ENCODE results near the gene ANXA4. TPM values are rescaled to one million over a fixed set of nuclear protein-coding genes. Genes with fewer than 3 reads are reported as not detected.
A peak's percentile ranks its signal among the peaks of the same experiment; 100 is the strongest.

The ANXA4 gene
- polyA plus RNA-seq, 2 donors: 25.7 to 57.0 TPM

DNA sequence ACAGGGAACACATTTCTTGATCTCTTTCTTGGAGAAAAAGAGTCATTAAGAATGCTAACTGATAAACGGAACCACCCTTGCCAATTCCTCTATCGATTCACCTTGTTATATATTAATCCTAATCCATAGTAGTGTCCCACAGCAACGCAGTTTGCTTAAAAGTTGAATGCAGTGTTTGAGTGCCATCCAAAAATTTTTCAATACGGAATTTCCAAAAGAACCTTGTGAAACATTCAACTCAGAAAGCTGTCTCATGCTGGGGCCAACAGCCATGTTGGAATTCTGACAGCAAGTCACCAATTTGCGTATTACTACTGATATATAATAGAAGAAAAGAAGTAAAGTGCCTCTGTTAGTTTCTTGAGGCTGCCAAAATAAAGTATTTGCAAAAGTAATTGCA is 42.3 kb downstream of the ANXA4 start:
- Histone ChIP-seq H3K27ac (ENCODE audit: low read depth in 2 of 2, low read length in 1 of 2) (no peak overlapping the region), H3K4me1 (ENCODE audit: control insufficient read depth in 2 of 2, insufficient read depth in 2 of 2, low read length in 1 of 2) (no peaks in the 10 kb centered on the region), H3K27me3 (ENCODE audit: control insufficient read depth in 1 of 2, insufficient read depth in 2 of 2, low read length in 2 of 2) (no peaks in the 10 kb centered on the region), H3K36me3 (ENCODE audit: control insufficient read depth in 2 of 2, insufficient read depth in 2 of 2, low read length in 1 of 2) (peaks cover 0 to 7% of the 10 kb centered on the region in 2 donors), H3K9me3 (ENCODE audit: control insufficient read depth in 2 of 2, insufficient read depth in 1 of 2, low read depth in 1 of 2, low read length in 1 of 2) (no peaks in the 10 kb centered on the region), H3K4me3 (ENCODE audit: low read depth in 1 of 2, low read length in 2 of 2) (no peak overlapping the region)
- 78 to 92% methylated on average over 5 of the region's 5 CpGs for WGBS, 2 donors

DNA sequence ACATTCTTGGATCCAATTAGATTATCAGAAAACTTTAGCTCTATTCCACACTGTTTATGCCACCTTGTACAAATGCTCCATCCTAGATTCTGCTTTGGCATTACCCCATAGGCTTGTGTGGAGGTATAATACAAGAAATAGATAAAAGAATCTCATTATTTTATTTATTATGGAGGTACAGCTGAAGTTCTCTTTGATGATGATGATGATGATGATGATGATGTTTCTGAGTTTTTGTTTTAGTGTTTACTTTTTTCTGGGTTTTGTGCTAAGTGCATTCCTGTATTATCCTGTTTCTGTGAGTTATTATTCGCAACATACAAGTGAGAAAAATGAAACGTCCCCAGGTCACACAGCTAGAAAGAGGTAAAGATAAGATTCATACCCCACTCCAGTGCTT is 43.4 kb downstream of the ANXA4 start:
- H3K27ac ChIP-seq (ENCODE audit: low read depth in 2 of 2, low read length in 1 of 2): no peak overlapping the region
- no peaks in the 10 kb centered on the region for H3K27me3 ChIP-seq (ENCODE audit: control insufficient read depth in 1 of 2, insufficient read depth in 2 of 2, low read length in 2 of 2)
- H3K36me3 ChIP-seq (ENCODE audit: control insufficient read depth in 2 of 2, insufficient read depth in 2 of 2, low read length in 1 of 2): peaks cover 0 to 8% of the 10 kb centered on the region in 2 donors
- no peaks in the 10 kb centered on the region for H3K4me1 ChIP-seq (ENCODE audit: control insufficient read depth in 2 of 2, insufficient read depth in 2 of 2, low read length in 1 of 2)
- no peak overlapping the region for H3K4me3 ChIP-seq (ENCODE audit: low read depth in 1 of 2, low read length in 2 of 2)
- H3K9me3 ChIP-seq (ENCODE audit: control insufficient read depth in 2 of 2, insufficient read depth in 1 of 2, low read depth in 1 of 2, low read length in 1 of 2): no peaks in the 10 kb centered on the region
- WGBS, 2 donors: 93 to 95% methylated on average over 2 of the region's 2 CpGs

DNA sequence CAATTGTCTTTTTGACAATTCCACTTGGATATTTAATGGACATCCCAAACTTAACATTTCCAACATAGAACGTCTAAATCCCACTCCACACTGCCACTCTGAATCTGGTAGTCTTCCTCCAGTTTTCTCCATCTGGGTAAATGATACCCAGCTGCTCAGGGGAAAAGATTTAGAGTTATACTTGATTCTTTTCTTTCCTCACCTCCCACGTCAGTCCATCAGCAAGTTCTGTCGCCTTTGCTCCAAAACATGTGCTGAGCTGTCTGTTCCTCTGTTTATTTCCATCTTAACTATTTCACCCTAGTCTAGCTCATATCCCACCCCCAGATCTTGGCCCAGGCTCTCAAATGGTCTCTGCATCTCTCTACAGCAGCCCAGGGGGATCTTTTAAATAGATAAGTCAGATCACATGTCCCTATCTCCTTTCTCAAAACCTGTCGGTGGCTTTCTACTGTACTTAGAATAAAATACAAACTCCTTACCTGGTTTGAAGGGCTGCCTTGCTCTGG is 44.2 kb downstream of the ANXA4 start:
- Histone ChIP-seq H3K4me3 (ENCODE audit: low read depth in 1 of 2, low read length in 2 of 2) (no peak overlapping the region), H3K36me3 (ENCODE audit: control insufficient read depth in 2 of 2, insufficient read depth in 2 of 2, low read length in 1 of 2) (peaks cover 0 to 8% of the 10 kb centered on the region in 2 donors), H3K4me1 (ENCODE audit: control insufficient read depth in 2 of 2, insufficient read depth in 2 of 2, low read length in 1 of 2) (no peaks in the 10 kb centered on the region), H3K27ac (ENCODE audit: low read depth in 2 of 2, low read length in 1 of 2) (no peak overlapping the region), H3K27me3 (ENCODE audit: control insufficient read depth in 1 of 2, insufficient read depth in 2 of 2, low read length in 2 of 2) (no peaks in the 10 kb centered on the region), H3K9me3 (ENCODE audit: control insufficient read depth in 2 of 2, insufficient read depth in 1 of 2, low read depth in 1 of 2, low read length in 1 of 2) (no peaks in the 10 kb centered on the region)
- 84 to 88% methylated on average over 4 of the region's 4 CpGs for WGBS, 2 donors

DNA sequence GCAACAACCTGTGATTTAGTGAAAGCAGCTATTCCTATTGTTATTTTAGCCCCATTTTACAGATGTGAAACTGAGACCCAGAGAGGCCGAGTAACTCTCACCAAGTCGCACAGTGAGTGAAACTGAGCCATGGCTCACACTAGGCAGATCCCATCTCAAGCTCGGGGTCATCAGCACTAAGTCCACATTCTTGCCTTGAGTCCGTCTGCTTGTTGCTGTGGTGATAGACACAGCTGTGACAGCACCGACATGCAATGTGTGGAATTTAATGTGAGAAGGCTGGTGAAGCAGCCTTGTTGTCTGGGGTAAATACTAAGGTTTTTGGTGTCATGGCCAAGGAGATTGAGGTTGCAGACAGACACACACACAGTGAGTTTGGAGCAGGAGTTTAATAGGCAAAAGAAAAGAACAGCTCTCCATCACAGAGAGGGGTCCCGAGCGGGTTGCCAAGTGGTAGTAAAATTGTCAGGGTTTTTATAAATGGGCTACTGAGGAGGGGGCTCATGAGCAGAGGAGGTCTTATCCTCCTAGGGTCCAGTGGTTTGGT is 47.3 kb downstream of the ANXA4 start:
- no peaks in the 10 kb centered on the region for H3K27me3 ChIP-seq (ENCODE audit: control insufficient read depth in 1 of 2, insufficient read depth in 2 of 2, low read length in 2 of 2)
- H3K9me3 ChIP-seq (ENCODE audit: control insufficient read depth in 2 of 2, insufficient read depth in 1 of 2, low read depth in 1 of 2, low read length in 1 of 2): no peaks in the 10 kb centered on the region
- H3K4me3 ChIP-seq (ENCODE audit: low read depth in 1 of 2, low read length in 2 of 2): no peak overlapping the region
- no peaks in the 10 kb centered on the region for H3K4me1 ChIP-seq (ENCODE audit: control insufficient read depth in 2 of 2, insufficient read depth in 2 of 2, low read length in 1 of 2)
- peaks cover 0 to 12% of the 10 kb centered on the region in 2 donors for H3K36me3 ChIP-seq (ENCODE audit: control insufficient read depth in 2 of 2, insufficient read depth in 2 of 2, low read length in 1 of 2)
- WGBS, 2 donors: 71 to 83% methylated on average over 7 of the region's 7 CpGs
- no peak overlapping the region for H3K27ac ChIP-seq (ENCODE audit: low read depth in 2 of 2, low read length in 1 of 2)

DNA sequence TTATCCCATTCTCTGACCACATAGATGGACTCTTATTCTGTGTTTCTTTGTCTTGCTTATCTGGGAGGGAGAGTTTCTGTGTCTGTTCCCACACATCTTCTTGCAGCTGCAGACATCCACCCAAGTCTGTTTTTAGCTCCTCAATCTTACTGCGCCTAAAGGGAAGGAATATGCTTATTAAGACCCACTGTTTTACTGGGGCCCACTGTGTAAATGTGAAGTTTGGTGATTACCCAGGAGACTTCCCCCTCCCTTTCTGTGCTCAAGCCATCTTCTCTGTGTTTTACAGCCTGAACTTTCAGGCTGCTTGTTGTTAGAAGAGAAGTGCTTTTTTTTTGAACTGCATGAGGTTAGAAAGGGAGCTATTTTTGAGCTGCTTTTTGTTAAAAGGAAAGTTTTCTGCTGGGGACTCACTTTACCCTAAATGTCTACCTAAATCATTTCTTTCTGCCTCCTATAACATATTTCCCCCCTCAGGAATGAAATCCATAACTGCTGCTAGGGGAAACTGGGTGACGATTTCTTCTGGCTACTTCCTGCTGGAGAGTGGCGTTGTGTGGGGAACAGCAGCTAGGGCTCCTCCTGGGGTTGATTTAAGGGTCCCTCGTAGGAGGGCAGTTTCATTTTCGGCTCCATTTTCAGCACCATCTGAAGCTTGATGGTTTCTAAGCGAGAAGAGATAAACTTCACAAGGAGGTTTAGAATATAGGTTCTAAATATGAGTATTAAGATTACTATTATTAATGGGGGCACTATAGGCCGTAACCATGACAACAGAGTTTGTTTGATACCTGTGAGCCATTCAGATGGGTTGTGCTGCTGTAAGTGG is 48.1 kb downstream of the ANXA4 start:
- Histone ChIP-seq H3K9me3 (ENCODE audit: control insufficient read depth in 2 of 2, insufficient read depth in 1 of 2, low read depth in 1 of 2, low read length in 1 of 2) (no peaks in the 10 kb centered on the region), H3K4me1 (ENCODE audit: control insufficient read depth in 2 of 2, insufficient read depth in 2 of 2, low read length in 1 of 2) (no peaks in the 10 kb centered on the region), H3K27ac (ENCODE audit: low read depth in 2 of 2, low read length in 1 of 2) (peak overlapping the region in 1 of 2 donors; percentile 15), H3K4me3 (ENCODE audit: low read depth in 1 of 2, low read length in 2 of 2) (no peak overlapping the region), H3K27me3 (ENCODE audit: control insufficient read depth in 1 of 2, insufficient read depth in 2 of 2, low read length in 2 of 2) (no peaks in the 10 kb centered on the region), H3K36me3 (ENCODE audit: control insufficient read depth in 2 of 2, insufficient read depth in 2 of 2, low read length in 1 of 2) (peaks cover 0 to 12% of the 10 kb centered on the region in 2 donors)
- 63 to 64% methylated on average over 7 of the region's 7 CpGs for WGBS, 2 donors

DNA sequence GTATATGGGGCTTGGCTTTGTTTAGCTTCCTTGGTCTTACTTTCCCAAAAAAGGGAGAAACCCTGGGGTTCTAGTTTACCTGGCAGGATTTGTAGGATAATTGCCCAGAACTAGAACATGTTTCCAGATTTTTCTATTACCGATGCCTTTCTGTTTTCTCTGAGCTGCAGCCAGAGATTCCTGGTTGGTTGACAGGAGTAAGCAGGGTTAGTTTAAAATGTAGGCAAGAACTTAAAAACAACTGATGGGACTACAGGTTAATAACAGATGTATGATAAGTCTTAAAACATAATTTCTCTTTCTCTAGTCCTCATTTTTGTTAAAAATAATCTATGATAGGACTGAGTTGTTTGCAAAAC is 48.6 kb downstream of the ANXA4 start:
- H3K4me3 ChIP-seq (ENCODE audit: low read depth in 1 of 2, low read length in 2 of 2): no peak overlapping the region
- peaks cover 0 to 12% of the 10 kb centered on the region in 2 donors for H3K36me3 ChIP-seq (ENCODE audit: control insufficient read depth in 2 of 2, insufficient read depth in 2 of 2, low read length in 1 of 2)
- no peaks in the 10 kb centered on the region for H3K4me1 ChIP-seq (ENCODE audit: control insufficient read depth in 2 of 2, insufficient read depth in 2 of 2, low read length in 1 of 2)
- H3K9me3 ChIP-seq (ENCODE audit: control insufficient read depth in 2 of 2, insufficient read depth in 1 of 2, low read depth in 1 of 2, low read length in 1 of 2): no peaks in the 10 kb centered on the region
- no peaks in the 10 kb centered on the region for H3K27me3 ChIP-seq (ENCODE audit: control insufficient read depth in 1 of 2, insufficient read depth in 2 of 2, low read length in 2 of 2)
- WGBS, 2 donors: 36 to 42% methylated on average over 1 of the region's 1 CpG
- H3K27ac ChIP-seq (ENCODE audit: low read depth in 2 of 2, low read length in 1 of 2): peak overlapping the region in 1 of 2 donors; percentile 15

DNA sequence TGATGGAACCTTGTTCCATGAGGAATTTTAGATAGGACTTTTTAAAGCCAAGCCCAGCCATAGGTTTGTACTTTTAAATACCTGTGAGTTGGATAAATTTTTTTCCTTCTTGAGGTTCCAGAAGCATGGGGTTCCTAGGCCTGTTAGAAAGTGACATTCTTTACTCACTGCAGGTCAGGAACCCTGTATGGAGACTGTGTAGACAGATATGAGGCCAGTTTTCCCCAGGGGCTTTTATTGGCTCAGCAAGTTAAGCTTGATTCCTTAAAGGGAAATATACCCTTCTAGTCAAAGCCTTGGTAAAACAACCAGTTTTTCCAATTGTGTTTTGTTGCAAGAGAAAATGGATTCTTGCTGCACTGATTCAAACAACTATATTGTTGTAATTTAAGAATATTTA is 49.1 kb downstream of the ANXA4 start:
- no peaks in the 10 kb centered on the region for H3K9me3 ChIP-seq (ENCODE audit: control insufficient read depth in 2 of 2, insufficient read depth in 1 of 2, low read depth in 1 of 2, low read length in 1 of 2)
- H3K36me3 ChIP-seq (ENCODE audit: control insufficient read depth in 2 of 2, insufficient read depth in 2 of 2, low read length in 1 of 2): peaks cover 0 to 12% of the 10 kb centered on the region in 2 donors
- no peaks in the 10 kb centered on the region for H3K4me1 ChIP-seq (ENCODE audit: control insufficient read depth in 2 of 2, insufficient read depth in 2 of 2, low read length in 1 of 2)
- no peaks in the 10 kb centered on the region for H3K27me3 ChIP-seq (ENCODE audit: control insufficient read depth in 1 of 2, insufficient read depth in 2 of 2, low read length in 2 of 2)
- H3K27ac ChIP-seq (ENCODE audit: low read depth in 2 of 2, low read length in 1 of 2): no peak overlapping the region
- H3K4me3 ChIP-seq (ENCODE audit: low read depth in 1 of 2, low read length in 2 of 2): no peak overlapping the region

DNA sequence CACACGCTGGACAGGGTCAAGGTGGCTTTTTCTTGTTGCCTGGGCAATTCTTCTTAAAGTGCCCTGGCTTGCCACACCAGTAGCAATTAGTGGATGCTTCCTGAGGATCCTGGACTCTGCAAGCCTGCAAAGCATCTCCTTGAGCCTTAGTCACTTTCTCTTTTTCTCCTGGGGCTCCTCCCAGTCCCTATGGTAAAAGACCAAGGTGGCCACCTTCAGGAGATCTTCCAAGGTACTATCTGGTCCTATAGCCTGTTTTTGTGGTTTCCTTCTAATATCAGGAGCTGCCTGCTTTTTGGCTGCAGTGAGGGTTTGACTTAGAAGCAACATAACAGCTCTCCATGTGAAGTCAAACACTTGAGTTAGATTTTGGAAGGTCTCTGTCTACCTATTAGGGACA is 54.2 kb downstream of the ANXA4 start:
- Histone ChIP-seq H3K9me3 (ENCODE audit: control insufficient read depth in 2 of 2, insufficient read depth in 1 of 2, low read depth in 1 of 2, low read length in 1 of 2) (no peaks in the 10 kb centered on the region), H3K4me3 (ENCODE audit: low read depth in 1 of 2, low read length in 2 of 2) (no peak overlapping the region), H3K27me3 (ENCODE audit: control insufficient read depth in 1 of 2, insufficient read depth in 2 of 2, low read length in 2 of 2) (no peaks in the 10 kb centered on the region), H3K36me3 (ENCODE audit: control insufficient read depth in 2 of 2, insufficient read depth in 2 of 2, low read length in 1 of 2) (peaks cover 0 to 4% of the 10 kb centered on the region in 2 donors), H3K4me1 (ENCODE audit: control insufficient read depth in 2 of 2, insufficient read depth in 2 of 2, low read length in 1 of 2) (peaks cover 0 to 2% of the 10 kb centered on the region in 2 donors), H3K27ac (ENCODE audit: low read depth in 2 of 2, low read length in 1 of 2) (no peak overlapping the region)
- 85 to 91% methylated on average over 1 of the region's 1 CpG for WGBS, 2 donors

DNA sequence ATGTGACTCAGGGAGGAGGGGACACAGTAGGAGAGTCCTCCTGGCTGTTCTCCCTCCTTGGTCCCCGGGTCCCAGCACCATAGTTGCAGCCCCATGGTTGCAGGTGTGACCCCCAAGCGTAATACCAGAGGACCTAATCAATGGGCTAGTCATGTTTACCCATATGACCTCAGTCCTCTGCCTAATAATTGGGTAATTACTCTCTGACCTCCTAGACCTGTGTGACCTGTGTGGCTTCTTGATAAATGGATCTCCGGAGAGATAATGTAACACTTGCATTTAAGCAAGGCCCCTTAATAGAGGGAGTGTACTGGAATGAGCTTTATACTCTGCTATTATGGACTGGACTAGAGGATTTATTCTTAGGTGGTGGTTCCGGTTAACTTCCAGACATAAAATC is 55.3 kb downstream of the ANXA4 start:
- 75 to 88% methylated on average over 4 of the region's 4 CpGs for WGBS, 2 donors
- Histone ChIP-seq H3K4me3 (ENCODE audit: low read depth in 1 of 2, low read length in 2 of 2) (no peak overlapping the region), H3K4me1 (ENCODE audit: control insufficient read depth in 2 of 2, insufficient read depth in 2 of 2, low read length in 1 of 2) (peaks cover 0 to 2% of the 10 kb centered on the region in 2 donors), H3K27me3 (ENCODE audit: control insufficient read depth in 1 of 2, insufficient read depth in 2 of 2, low read length in 2 of 2) (no peaks in the 10 kb centered on the region), H3K27ac (ENCODE audit: low read depth in 2 of 2, low read length in 1 of 2) (no peak overlapping the region), H3K36me3 (ENCODE audit: control insufficient read depth in 2 of 2, insufficient read depth in 2 of 2, low read length in 1 of 2) (peaks cover 0 to 4% of the 10 kb centered on the region in 2 donors), H3K9me3 (ENCODE audit: control insufficient read depth in 2 of 2, insufficient read depth in 1 of 2, low read depth in 1 of 2, low read length in 1 of 2) (no peaks in the 10 kb centered on the region)

All from esophagus (tissue), 2 donors.